K562 (cell line): ENCODE results near the gene PLAAT4. TPM values are rescaled to one million over a fixed set of nuclear protein-coding genes. Genes with fewer than 3 reads are reported as not detected.
A peak's percentile ranks its signal among the peaks of the same experiment; 100 is the strongest.

ENCODE experiments used
- ETS2 ChIP-seq: IDR thresholded peaks from 2 replicates; pipeline ENCODE4 v1.6.1; 2016; ENCODE audit warnings: borderline replicate concordance, missing genetic modification characterization, mild to moderate bottlenecking, moderate library complexity, missing compliant biosample characterization; ENCODE audit not compliant: poor library complexity, severe bottlenecking
- FOXO4 ChIP-seq: fragments of 450-650 bp; formaldehyde crosslinking; IDR thresholded peaks from 2 replicates; pipeline ENCODE4 v1.4.0; 2020; ENCODE audit warnings: mild to moderate bottlenecking, moderate library complexity
- MTA1 ChIP-seq: fragments of 450-650 bp; IDR thresholded peaks from 2 replicates; pipeline ENCODE4 v1.6.1; 2017; ENCODE audit warnings: borderline replicate concordance
- MTA3 ChIP-seq: fragments of 450-650 bp; formaldehyde crosslinking; IDR thresholded peaks from 2 replicates; pipeline ENCODE4 v1.6.1; 2017; ENCODE audit warnings: mild to moderate bottlenecking, borderline replicate concordance
- MTF1 ChIP-seq: fragments of 250-450 bp; sonication (Bioruptor Pico); IDR thresholded peaks from 2 replicates; pipeline ENCODE4 v1.9.0; 2021; ENCODE audit warnings: moderate library complexity, mild to moderate bottlenecking, inconsistent platforms, borderline replicate concordance
- NFE2L1 ChIP-seq: fragments of 450-650 bp; IDR thresholded peaks from 2 replicates; pipeline ENCODE4 v1.6.1; 2016; ENCODE audit warnings: missing genetic modification characterization, low read depth, mild to moderate bottlenecking, missing compliant biosample characterization, moderate library complexity, borderline replicate concordance
- NR3C1 ChIP-seq: sonication (generic); formaldehyde crosslinking; IDR thresholded peaks from 2 replicates; pipeline ENCODE4 v1.8.1; 2022; ENCODE audit warnings: missing genetic modification reagents
- PHTF2 ChIP-seq: fragments of 250-450 bp; sonication (Bioruptor Pico); IDR thresholded peaks from 2 replicates; pipeline ENCODE4 v1.5.0; 2021; ENCODE audit warnings: mild to moderate bottlenecking
- ZBTB8A ChIP-seq: fragments of 450-650 bp; IDR thresholded peaks from 2 replicates; pipeline ENCODE4 v1.6.1; 2018; ENCODE audit warnings: mild to moderate bottlenecking, moderate library complexity; ENCODE audit not compliant: partially characterized antibody
- ZC3H4 ChIP-seq: sonication (generic); formaldehyde crosslinking; IDR thresholded peaks from 2 replicates; pipeline ENCODE4 v1.9.0; 2021; ENCODE audit warnings: missing genetic modification reagents, borderline replicate concordance
- ZNF134 ChIP-seq: fragments of 250-450 bp; sonication (Bioruptor Pico); conservative IDR thresholded peaks from 2 replicates; pipeline ENCODE4 v1.4.0; 2020
- ZNF217 ChIP-seq: sonication (generic); formaldehyde crosslinking; IDR thresholded peaks from 2 replicates; pipeline ENCODE4 v1.8.0; 2022; ENCODE audit warnings: mild to moderate bottlenecking, missing genetic modification reagents
- ZNF224 ChIP-seq: sonication (generic); formaldehyde crosslinking; IDR thresholded peaks from 2 replicates; pipeline ENCODE4 v1.8.0; 2022; ENCODE audit warnings: mild to moderate bottlenecking, missing genetic modification reagents
- ZNF318 ChIP-seq, 2 experiments: fragments of 450-650 bp; IDR thresholded peaks; 2 replicates each; pipeline ENCODE4 v1.6.1; 2016; ENCODE audit warnings: mild to moderate bottlenecking in 2 of 2, borderline replicate concordance in 1 of 2, low read depth in 1 of 2, moderate library complexity in 1 of 2
- ZNF778 ChIP-seq: fragments of 450-650 bp; formaldehyde crosslinking; IDR thresholded peaks from 2 replicates; pipeline ENCODE4 v1.4.0; 2020; ENCODE audit warnings: mild to moderate bottlenecking, moderate library complexity
- polyA plus RNA-seq, 8 experiments: library from polyadenylated mRNA; depleted of rRNA in 4 of 8; stranded (reverse) in 5 of 8; unstranded in 3 of 8; fragments of >200 nt; fragmentation: Nextera tagmentation in 2 of 8; fragmentation: Illumina TruSeq in 1 of 8; extraction: Ambion mirVana in 2 of 8; extraction: Trizol in 1 of 8; gene quantifications; 2 replicates each; pipeline versions ENCODE4 v1.2.1 to v1.2.3, GENCODE V29; 2011 to 2014; ENCODE audit warnings: inconsistent platforms in 1 of 8, missing spikeins in 1 of 8
- total RNA-seq, 7 experiments: library from RNA; depleted of rRNA in 6 of 7; stranded (reverse); fragments of >200 nt in 6 of 7; fragmentation: Illumina TruSeq in 2 of 7; extraction: Trizol in 2 of 7; gene quantifications; 2 replicates each; pipeline versions ENCODE4 v1.2.1 to v1.2.3, GENCODE V29; 2011 to 2021; ENCODE audit warnings: low replicate concordance in 1 of 7
- TF ChIP-seq, protein P1 (sequence below): sonication (generic); formaldehyde crosslinking; IDR thresholded peaks from 2 replicates; pipeline ENCODE4 v1.8.1; 2023; ENCODE audit warnings: mild to moderate bottlenecking, missing genetic modification reagents

Gene PLAAT4
- total and polyA plus RNA-seq, 9 of the 15 experiments (the other 6 are each of a cell fraction or from before 2014, with no cell fraction given): 0.54 to 3.0 (median 1.3) TPM; not detected in 1

DNA sequence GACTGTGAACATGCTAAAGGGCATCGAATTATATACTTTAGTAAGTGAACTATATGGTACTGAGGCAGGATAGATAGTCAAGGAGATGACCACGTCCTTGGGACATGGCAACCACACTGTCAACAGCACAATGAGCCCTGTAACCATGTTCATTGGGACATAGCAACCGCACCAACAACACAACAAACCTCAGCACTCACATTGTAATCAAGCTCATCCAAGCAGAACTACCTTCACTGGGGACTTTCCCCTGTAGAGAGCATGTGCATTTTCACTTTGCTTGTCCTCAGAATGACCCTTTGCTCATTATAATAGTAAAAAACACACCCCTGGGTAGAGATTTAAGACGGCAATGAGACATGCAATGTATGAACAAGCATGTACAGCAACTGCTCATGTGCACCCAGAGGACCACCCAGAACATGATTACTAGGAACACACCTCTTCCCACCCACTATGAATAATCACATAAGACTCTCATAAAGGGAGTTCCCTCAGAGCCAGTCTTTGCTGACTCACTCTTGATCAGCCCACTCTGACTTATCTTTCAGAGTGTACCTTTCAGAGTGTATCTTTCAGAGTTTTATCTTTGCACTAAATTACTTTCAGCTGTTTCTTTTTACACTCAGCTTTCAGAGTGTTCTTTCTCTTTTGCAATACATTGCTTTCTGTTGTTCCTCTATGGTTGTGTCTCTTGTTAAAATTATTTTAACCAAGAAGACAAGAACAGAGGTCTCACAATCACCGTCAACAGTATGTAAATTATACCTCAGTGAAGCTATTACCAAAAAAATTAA, 30.6 kb downstream of the PLAAT4 start (continued):
- TF ChIP-seq, protein P1, sequence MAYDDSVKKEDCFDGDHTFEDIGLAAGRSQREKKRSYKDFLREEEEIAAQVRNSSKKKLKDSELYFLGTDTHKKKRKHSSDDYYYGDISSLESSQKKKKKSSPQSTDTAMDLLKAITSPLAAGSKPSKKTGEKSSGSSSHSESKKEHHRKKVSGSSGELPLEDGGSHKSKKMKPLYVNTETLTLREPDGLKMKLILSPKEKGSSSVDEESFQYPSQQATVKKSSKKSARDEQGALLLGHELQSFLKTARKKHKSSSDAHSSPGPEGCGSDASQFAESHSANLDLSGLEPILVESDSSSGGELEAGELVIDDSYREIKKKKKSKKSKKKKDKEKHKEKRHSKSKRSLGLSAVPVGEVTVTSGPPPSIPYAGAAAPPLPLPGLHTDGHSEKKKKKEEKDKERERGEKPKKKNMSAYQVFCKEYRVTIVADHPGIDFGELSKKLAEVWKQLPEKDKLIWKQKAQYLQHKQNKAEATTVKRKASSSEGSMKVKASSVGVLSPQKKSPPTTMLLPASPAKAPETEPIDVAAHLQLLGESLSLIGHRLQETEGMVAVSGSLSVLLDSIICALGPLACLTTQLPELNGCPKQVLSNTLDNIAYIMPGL (CRISPR knock-in tag): no peak
- TF ChIP-seq MTA1 (peak; percentile 82; the same call in 1 of the 2 replicates), PHTF2 (CRISPR knock-in tag) (no peak), MTA3 (peak; percentile 76; the same call in 1 of the 2 replicates), ZNF778 (CRISPR knock-in tag) (no peak), ZNF217 (no peak), ZNF318 (IDR thresholded peaks at IDR 0.05; ENCODE audit: borderline replicate concordance in 1 of 2, low read depth in 1 of 2) (peak in 1 of 2 experiments; percentile 88; a peak in 2 of 4 replicates), FOXO4 (no peak), ZC3H4 (no peak), ZNF224 (CRISPR knock-in tag) (no peak), NFE2L1 (tag) (peak; percentile 74; the same call in 1 of the 2 replicates), MTF1 (CRISPR knock-in tag) (no peak), ETS2 (tag) (no peak), ZBTB8A (no peak), ZNF134 (CRISPR knock-in tag) (peak; percentile 86), NR3C1 (CRISPR knock-in tag) (no peak)
